Thymus (tissue), 11 donors: Measurements from ENCODE around the gene TAB2. TPM values are rescaled to one million over a fixed set of nuclear protein-coding genes. Genes with fewer than 3 reads are reported as not detected.

Source experiments
- DNase-seq, 9 donors: peaks; one replicate each; pipeline ENCODE4 v3.0.0-alpha.2; 2013; ENCODE audit warnings: low spot score in 9 of 9, low read depth in 6 of 9, missing footprints in 1 of 9
- H3K27ac ChIP-seq, 2 donors: one replicate each; pipeline ENCODE4 v1.5.1; 2013; ENCODE audit warnings: control low read depth in 1 of 2, low read depth in 1 of 2, low read length in 1 of 2, mild to moderate bottlenecking in 1 of 2, moderate library complexity in 1 of 2
- H3K27me3 ChIP-seq, 2 donors: one replicate each; pipeline ENCODE4 v1.5.1; 2013; ENCODE audit warnings: low read length in 1 of 2; ENCODE audit not compliant: control insufficient read depth in 2 of 2, insufficient read depth in 1 of 2
- H3K36me3 ChIP-seq, 2 donors: one replicate each; pipeline ENCODE4 v1.5.1; 2013; ENCODE audit warnings: low read length in 1 of 2, mild to moderate bottlenecking in 1 of 2, moderate library complexity in 1 of 2; ENCODE audit not compliant: control insufficient read depth in 2 of 2, insufficient read depth in 2 of 2
- H3K4me1 ChIP-seq, 2 donors: one replicate each; pipeline ENCODE4 v1.5.1; 2013; ENCODE audit warnings: low read length in 2 of 2; ENCODE audit not compliant: control insufficient read depth in 2 of 2, insufficient read depth in 2 of 2
- H3K4me3 ChIP-seq, 2 donors: one replicate each; pipeline ENCODE4 v1.5.1; 2013; ENCODE audit warnings: low read length in 2 of 2, control low read depth in 1 of 2, mild to moderate bottlenecking in 1 of 2
- H3K9me3 ChIP-seq, 2 donors: one replicate each; pipeline ENCODE4 v1.5.1; 2013; ENCODE audit warnings: low read length in 1 of 2, mild to moderate bottlenecking in 1 of 2; ENCODE audit not compliant: control insufficient read depth in 2 of 2, insufficient read depth in 1 of 2
- WGBS: extraction: QIAGEN DNeasy Blood & Tissue Kit; methylation state at CpG from one replicate; pipeline ENCODE4 v1.1.7; 2013; 5-methylcytosine and 5-hydroxymethylcytosine counted together
- polyA plus RNA-seq: library from polyadenylated mRNA; stranded (reverse); fragments of 200-250 nt; gene quantifications from one replicate; pipeline ENCODE4 v1.2.3, GENCODE V29; 2013
- total RNA-seq: library from RNA; stranded (reverse); fragments of 120-200 nt; gene quantifications from one replicate; pipeline ENCODE4 v1.2.4, GENCODE V29; 2013
- donor health status: healthy.

The TAB2 gene
- total and polyA plus RNA-seq, 2 donors: 30.8 to 34.3 TPM

GRCh38 chr6:149433405-149433804 is 115.9 kb downstream of the TAB2 start:
- 98% methylated on average over 2 of the region's 2 CpGs for WGBS
- Histone ChIP-seq H3K4me1 (peaks cover 0 to 10% of the 10 kb centered on the region in 2 donors), H3K27me3 (no peaks in the 10 kb centered on the region), H3K4me3 (no peak overlapping the region), H3K9me3 (no peaks in the 10 kb centered on the region), H3K36me3 (no peaks in the 10 kb centered on the region), H3K27ac (no peak overlapping the region)
- no peak for DNase-seq

- Histone ChIP-seq H3K4me3 (no peak overlapping the region), H3K36me3 (no peaks in the 10 kb centered on the region), H3K9me3 (no peaks in the 10 kb centered on the region), H3K4me1 (peaks cover 0 to 10% of the 10 kb centered on the region in 2 donors), H3K27me3 (no peaks in the 10 kb centered on the region), H3K27ac (no peak overlapping the region)
- no peak for DNase-seq
- WGBS: 90% methylated on average over 1 of the region's 1 CpG
Observed at GRCh38 chr6:149433881-149434280, 116.4 kb downstream of the TAB2 start.

- H3K4me3 ChIP-seq: no peak overlapping the region
- H3K27me3 ChIP-seq: no peaks in the 10 kb centered on the region
- no peak overlapping the region for H3K27ac ChIP-seq
- peaks cover 0 to under 1% of the 10 kb centered on the region in 2 donors for H3K9me3 ChIP-seq
- WGBS: 98% methylated on average over 13 of the region's 13 CpGs
- no peak for DNase-seq
- no peaks in the 10 kb centered on the region for H3K36me3 ChIP-seq
- peaks cover 0 to 15% of the 10 kb centered on the region in 2 donors for H3K4me1 ChIP-seq
Observed at GRCh38 chr6:149435919-149436586, 118.5 kb downstream of the TAB2 start.

GRCh38 chr6:149436647-149437046 is 119.1 kb downstream of the TAB2 start:
- 97% methylated on average over 12 of the region's 12 CpGs for WGBS
- Histone ChIP-seq H3K27me3 (no peaks in the 10 kb centered on the region), H3K4me3 (no peak overlapping the region), H3K9me3 (peaks cover 0 to 2% of the 10 kb centered on the region in 2 donors), H3K27ac (no peak overlapping the region), H3K4me1 (peaks cover 0 to 16% of the 10 kb centered on the region in 2 donors), H3K36me3 (no peaks in the 10 kb centered on the region)
- DNase-seq: no peak

- H3K27ac ChIP-seq: no peak overlapping the region
- no peak for DNase-seq
- 74% methylated on average over 3 of the region's 3 CpGs for WGBS
- H3K36me3 ChIP-seq: no peaks in the 10 kb centered on the region
- no peak overlapping the region for H3K4me3 ChIP-seq
- peaks cover 0 to 11% of the 10 kb centered on the region in 2 donors for H3K4me1 ChIP-seq
- H3K27me3 ChIP-seq: no peaks in the 10 kb centered on the region
- peaks cover 0 to 2% of the 10 kb centered on the region in 2 donors for H3K9me3 ChIP-seq
Observed at GRCh38 chr6:149437212-149437611, 119.7 kb downstream of the TAB2 start.

GRCh38 chr6:149438855-149439254 is 121.3 kb downstream of the TAB2 start:
- H3K36me3 ChIP-seq: no peaks in the 10 kb centered on the region
- no peaks in the 10 kb centered on the region for H3K27me3 ChIP-seq
- H3K4me1 ChIP-seq: peaks cover 0 to 8% of the 10 kb centered on the region in 2 donors
- DNase-seq: no peak
- no peak overlapping the region for H3K27ac ChIP-seq
- 63% methylated on average over 3 of the region's 3 CpGs for WGBS
- peaks cover 0 to 2% of the 10 kb centered on the region in 2 donors for H3K9me3 ChIP-seq
- H3K4me3 ChIP-seq: no peak overlapping the region

- peaks cover 0 to 2% of the 10 kb centered on the region in 2 donors for H3K9me3 ChIP-seq
- no peaks in the 10 kb centered on the region for H3K27me3 ChIP-seq
- no peak overlapping the region for H3K27ac ChIP-seq
- no peak overlapping the region for H3K4me3 ChIP-seq
- peaks cover 0 to 8% of the 10 kb centered on the region in 2 donors for H3K4me1 ChIP-seq
- 97% methylated on average over 1 of the region's 1 CpG for WGBS
- DNase-seq: no peak
- no peaks in the 10 kb centered on the region for H3K36me3 ChIP-seq
Observed at GRCh38 chr6:149439626-149440025, 122.1 kb downstream of the TAB2 start.

- peaks cover 0 to 8% of the 10 kb centered on the region in 2 donors for H3K4me1 ChIP-seq
Observed at GRCh38 chr6:149440735-149441671, 123.5 kb downstream of the TAB2 start.

GRCh38 chr6:149441740-149442139 is 124.2 kb downstream of the TAB2 start:
- Histone ChIP-seq H3K4me1 (peaks cover 0 to 8% of the 10 kb centered on the region in 2 donors), H3K4me3 (no peak overlapping the region), H3K9me3 (peaks cover 0 to 2% of the 10 kb centered on the region in 2 donors), H3K36me3 (no peaks in the 10 kb centered on the region), H3K27me3 (no peaks in the 10 kb centered on the region), H3K27ac (no peak overlapping the region)
- WGBS: 97% methylated on average over 9 of the region's 9 CpGs
- no peak for DNase-seq

More at GRCh38 chr6:149440735-149441671, 123.5 kb downstream of the TAB2 start:
- Histone ChIP-seq H3K9me3 (peaks cover 0 to 2% of the 10 kb centered on the region in 2 donors), H3K27ac (no peak overlapping the region), H3K27me3 (no peaks in the 10 kb centered on the region), H3K36me3 (no peaks in the 10 kb centered on the region), H3K4me3 (no peak overlapping the region)
- 78% methylated on average over 16 of the region's 16 CpGs for WGBS
- DNase-seq: peak in 1 of 9 donors; percentile 38
